GM21619 (cell line): ENCODE data around the gene TMEM170B.

Experiments used
- ATAC-seq: cut with Tn5 transposase; IDR thresholded peaks from one replicate; pipeline ENCODE4 v1.9.1; 2021; ENCODE audit not compliant: unreplicated experiment

TMEM170B gene

DNA sequence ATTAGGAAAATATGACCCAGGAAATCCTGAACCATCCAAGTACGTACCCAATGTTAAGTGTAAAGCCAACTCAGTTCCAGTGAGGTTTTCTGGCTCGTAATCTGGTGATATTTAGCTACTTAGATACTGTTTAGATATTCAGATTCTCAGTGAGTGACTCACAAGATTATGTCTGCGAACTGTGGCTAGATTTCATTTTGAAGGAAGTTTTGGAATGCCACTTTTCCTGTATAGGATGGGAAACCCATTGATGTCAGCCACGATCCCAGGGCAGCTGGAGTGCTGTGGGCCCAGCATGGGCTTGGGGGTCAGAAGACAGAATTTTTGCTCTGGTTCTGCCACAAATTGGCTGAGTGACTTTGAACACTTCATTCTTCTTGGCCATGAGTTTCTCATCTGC is 76.3 kb downstream of the TMEM170B start:
- ATAC-seq: no peak

- ATAC-seq: no peak
Measured at GRCh38 chr6:11614534-11615213, 77.1 kb downstream of the TMEM170B start.

DNA sequence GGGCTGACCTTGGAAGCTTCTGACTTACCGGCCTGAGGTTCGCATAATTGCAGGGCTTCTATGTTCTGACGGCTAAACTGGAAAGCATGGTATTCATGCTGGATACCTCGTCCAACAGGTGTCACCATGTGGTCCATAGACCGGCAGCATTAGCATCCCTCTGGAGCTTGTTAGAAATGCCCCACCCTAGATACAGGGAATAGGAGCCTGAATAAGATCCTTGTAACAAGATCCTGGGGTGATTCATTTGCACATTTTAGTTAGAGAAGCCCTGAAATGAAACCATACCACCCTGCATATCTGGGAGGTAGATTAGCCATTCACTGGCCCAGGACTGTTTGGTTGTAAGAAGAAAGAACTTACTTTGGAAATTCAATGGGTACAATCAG is 77.7 kb downstream of the TMEM170B start:
- ATAC-seq: no peak

- ATAC-seq: no peak
Measured at GRCh38 chr6:11616200-11616611, 78.7 kb downstream of the TMEM170B start.

DNA sequence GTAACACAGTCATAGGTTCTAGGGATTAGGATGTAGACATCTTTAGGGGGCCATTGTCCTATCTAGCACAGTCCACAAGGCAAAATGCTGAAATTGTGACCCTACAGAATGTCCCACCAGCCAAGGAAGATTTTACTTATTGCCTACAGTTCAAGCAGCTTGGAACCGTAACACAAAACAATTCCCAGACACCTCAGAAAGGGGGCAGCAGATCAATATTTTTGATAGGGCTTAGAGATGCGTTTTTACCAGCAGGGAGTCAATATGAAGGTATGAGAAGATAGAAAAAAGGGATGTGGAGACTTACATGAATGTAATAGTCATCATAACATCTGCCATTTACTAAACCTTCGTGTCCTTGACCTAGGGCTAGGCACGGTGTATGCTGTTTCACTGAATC is 81.0 kb downstream of the TMEM170B start:
- no peak for ATAC-seq

GRCh38 chr6:11621119-11621518 is 83.6 kb downstream of the TMEM170B start:
- no peak for ATAC-seq

GRCh38 chr6:11622156-11622555 is 84.6 kb downstream of the TMEM170B start:
- no peak for ATAC-seq

DNA sequence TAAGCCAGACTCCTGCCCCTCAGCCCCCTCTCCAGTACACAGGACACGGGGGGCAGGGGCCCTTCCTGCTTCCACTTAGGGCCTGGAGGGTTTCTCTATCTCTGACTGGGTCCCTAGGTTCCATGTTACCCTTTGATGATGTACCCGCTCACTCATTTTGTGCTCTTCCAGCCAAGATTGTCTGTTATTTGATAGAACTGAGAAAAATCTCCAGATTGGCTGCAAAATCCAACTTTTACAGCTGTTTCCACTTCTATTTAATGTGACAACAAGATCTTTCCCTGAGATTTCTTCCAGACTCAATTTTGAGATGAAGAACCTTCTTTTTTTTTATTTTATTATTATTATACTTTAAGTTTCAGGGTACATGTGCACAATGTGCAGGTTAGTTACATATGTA is 85.7 kb downstream of the TMEM170B start:
- no peak for ATAC-seq

DNA sequence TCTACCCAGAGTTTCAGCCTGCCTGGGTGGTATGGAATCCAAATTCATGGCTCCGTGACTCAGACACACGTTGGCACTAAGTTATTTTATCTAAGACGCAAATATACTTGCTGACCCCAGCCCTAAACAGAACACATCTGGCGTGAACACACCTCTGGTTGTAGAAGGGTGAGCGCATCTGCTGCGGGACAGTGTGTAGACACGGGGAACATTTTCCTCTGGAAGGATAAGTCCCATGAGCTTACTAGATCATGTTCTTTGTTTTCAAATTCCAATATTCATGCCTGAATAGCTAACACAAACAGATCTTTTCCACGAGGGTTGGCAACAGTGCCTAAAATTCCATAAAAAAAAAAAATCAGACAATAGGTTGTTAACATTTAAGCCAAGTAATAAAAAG is 87.8 kb downstream of the TMEM170B start:
- no peak for ATAC-seq

DNA sequence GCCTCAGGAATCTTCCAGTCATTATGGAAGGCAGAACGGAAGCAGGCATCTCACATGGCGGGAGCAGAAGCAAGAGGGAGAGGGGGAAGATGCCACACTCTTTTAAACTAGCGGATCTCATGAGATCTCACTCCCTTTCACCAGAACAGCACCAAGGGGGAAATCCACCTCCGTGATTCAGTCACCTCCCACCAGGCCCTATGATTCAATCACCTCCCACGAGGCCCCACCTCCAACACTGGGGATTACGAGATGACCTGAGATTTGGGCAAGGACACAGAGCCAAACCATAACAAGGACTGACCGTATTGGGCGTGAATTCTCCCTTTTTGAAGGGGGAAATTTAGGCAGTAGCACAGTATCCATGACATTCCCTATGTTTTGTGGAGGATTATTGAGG is 88.8 kb downstream of the TMEM170B start:
- no peak for ATAC-seq

- ATAC-seq: no peak
Measured at GRCh38 chr6:11628562-11628961, 91.0 kb downstream of the TMEM170B start.

- ATAC-seq: no peak
Measured at GRCh38 chr6:11631008-11631407, 93.5 kb downstream of the TMEM170B start.

DNA sequence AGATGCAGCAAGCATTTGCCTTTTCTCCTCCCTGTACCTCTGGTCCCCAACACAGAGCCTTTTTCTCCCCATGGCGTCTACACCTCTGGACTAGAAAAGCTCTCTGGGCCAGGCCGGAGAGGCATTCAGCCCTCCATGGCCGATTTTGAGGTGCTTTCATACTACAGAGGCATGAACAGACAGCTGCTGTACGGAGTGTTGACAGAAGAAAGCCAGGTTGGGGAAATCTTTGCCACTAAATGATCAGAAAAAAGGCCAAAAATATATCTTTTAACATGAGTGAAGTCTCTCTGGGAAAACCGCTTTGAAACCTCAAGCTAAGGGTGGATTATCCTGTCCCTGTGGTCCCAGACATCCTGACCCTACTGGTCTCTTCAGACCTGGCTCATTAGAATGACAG is 94.0 kb downstream of the TMEM170B start:
- no peak for ATAC-seq

DNA sequence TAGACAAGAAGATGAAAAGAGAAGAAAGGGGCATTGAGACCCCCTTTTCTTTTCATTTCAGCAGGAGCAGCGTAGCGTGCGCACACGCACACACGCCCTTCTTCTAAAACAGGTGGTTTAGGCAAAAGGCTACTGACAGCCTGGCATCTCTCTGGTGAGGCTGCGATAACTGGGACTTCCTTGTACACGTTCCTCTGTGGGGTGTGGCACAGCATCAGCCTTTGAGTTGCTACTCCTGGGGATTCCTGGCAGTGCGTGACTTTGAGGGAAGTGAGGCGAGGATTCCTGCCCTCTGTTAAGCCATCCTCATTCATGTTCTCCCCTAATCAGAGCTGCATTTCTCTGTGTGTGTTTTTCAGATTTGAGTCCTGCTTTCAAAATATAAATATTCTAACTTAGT is 94.7 kb downstream of the TMEM170B start:
- no peak for ATAC-seq

- no peak for ATAC-seq
Measured at GRCh38 chr6:11632795-11633511, 95.4 kb downstream of the TMEM170B start.
